ENCODE measurements around the gene NFYC.

GRCh38 chr1:40799351-40799867 is 107.9 kb downstream of the NFYC start:
- TF ChIP-seq, protein P1, sequence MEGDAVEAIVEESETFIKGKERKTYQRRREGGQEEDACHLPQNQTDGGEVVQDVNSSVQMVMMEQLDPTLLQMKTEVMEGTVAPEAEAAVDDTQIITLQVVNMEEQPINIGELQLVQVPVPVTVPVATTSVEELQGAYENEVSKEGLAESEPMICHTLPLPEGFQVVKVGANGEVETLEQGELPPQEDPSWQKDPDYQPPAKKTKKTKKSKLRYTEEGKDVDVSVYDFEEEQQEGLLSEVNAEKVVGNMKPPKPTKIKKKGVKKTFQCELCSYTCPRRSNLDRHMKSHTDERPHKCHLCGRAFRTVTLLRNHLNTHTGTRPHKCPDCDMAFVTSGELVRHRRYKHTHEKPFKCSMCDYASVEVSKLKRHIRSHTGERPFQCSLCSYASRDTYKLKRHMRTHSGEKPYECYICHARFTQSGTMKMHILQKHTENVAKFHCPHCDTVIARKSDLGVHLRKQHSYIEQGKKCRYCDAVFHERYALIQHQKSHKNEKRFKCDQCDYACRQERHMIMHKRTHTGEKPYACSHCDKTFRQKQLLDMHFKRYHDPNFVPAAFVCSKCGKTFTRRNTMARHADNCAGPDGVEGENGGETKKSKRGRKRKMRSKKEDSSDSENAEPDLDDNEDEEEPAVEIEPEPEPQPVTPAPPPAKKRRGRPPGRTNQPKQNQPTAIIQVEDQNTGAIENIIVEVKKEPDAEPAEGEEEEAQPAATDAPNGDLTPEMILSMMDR (conservative IDR thresholded peaks at IDR 0.05; ENCODE audit: low read depth, low read length) = no peak
- TF ChIP-seq EZH2 (IDR thresholded peaks at IDR 0.05; ENCODE audit: borderline replicate concordance, low read depth, low read length, poor library complexity, severe bottlenecking) = no peak
